HG03060 (cell line): ENCODE data around the gene KCNG4.
"Not testable (repeated sequence)": the region's sequence is repeated elsewhere in the genome, so short reads cannot be mapped to it uniquely, and the experiment has no call there.

Experiments
- ATAC-seq: cut with Tn5 transposase; IDR thresholded peaks from one replicate; pipeline ENCODE4 v1.9.1; 2021; ENCODE audit warnings: low read depth, moderate number of reproducible peaks; ENCODE audit not compliant: unreplicated experiment

KCNG4 gene

DNA sequence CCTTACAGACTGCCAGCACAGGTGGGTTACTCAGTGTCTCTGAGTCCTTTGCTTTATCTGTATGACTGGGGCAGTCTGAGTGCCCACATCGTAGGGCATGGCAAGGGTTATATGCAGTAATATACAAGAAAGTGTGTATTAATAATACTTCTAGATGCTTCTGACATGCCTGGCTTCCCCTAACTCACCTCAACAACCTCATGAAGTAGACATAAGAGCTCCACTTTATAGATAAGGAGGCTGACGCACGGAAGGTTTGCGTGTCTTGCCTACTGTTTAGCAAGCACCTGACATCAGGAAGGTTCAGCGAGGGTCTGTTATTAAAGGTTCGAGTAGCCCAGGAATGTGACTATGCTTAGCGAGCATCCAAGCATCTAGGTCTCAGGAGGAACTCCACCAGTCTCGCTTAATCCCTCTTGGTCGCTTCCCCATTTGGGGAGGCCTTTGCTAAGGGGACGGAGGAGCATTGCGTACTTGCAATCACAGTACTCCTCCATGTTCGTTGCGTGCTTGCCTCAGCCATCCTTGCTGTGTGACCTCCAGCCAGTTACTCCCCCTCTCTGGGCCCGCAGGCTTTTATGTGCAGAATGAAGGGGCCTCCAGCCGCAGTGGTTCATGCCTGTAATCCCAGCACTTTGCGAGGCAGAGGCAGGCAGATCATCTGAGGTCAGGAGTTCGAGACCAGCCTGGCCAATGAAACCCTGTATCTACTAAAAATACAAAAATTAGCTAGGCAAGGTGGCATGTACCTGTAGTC, 1.6 kb downstream of the KCNG4 start:
- no peak for ATAC-seq

DNA sequence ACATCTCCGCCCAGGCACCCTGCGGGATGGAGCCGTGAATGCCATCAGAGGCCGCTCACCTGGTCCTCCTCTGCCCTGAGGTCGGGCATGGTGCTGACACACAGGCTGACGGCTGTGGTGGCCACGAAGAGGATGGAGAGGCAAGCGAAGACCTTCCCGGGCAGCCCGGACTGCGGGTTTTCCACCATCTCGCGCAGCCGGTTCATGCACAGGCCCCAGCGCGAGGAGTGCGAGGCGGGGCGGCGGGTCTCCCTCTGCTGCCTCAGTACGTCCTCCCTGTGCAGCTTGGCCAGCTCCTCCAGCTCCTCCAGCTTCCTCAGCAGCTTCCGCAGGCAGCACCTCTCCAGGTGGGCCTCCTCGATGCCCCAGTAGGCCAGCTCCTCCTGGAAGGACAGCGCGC, 3.1 kb downstream of the KCNG4 start:
- no peak for ATAC-seq

DNA sequence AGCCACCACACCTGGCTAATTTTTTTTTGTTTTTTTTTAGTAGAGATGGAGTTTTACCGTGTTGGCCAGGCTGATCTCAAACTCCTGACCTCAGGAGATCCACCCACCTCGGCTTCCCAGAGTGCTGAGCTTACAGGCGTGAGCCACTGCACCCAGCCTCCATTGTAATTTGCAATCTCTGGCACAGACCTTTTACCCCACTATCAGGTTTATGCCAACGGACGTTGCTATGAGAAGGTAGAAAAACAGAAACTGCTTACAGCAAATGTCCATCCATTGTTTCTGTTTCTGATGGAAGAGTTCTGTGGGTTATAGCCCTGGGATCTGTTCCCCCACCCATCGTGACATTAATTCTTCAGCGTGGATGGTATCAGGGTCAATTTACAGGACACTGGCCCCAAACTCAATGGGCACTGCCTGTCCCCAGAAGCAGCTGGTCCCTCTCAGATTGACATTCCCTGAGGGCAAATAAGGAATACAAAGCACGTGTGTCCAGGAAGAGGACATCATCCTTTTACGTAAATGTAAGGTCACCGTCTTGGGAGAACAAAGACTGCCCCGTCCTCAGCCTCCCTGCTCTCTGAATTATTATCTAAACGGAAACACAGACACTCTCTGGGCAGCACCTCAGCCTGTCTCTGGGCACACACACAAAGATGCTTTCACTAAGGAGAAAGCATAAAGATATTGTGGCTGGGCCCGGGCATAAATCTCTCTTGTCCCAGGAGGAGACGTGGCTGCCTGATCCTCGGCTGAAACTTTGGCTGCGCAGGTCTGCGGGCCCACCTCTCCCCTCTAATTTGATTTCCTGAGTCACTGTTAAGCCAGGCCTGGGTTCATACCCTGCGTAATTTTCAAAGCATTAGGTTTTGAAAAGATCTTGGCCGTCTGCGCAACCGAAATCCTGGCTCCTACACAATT, 5.2 kb downstream of the KCNG4 start:
- no peak for ATAC-seq

DNA sequence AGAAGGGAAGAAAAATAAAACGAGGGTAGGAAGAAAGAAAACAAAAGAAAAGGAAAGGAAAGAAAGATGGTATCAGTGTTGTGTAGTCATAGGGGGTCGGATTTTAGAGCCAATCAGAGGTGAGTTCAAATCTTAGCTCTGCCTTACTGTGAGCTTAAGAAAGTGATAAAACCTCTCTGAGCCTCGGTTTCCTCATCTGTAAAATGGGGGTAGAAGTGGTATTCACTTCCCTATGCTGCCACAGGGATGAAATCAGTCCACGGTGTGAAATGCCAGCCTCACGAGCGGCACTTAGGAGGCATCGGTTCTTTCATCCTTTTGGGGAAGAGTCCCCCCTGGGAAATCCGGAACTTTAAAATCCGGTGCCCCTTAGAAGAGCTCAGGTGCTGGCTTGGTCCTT, 6.1 kb downstream of the KCNG4 start:
- no peak for ATAC-seq

DNA sequence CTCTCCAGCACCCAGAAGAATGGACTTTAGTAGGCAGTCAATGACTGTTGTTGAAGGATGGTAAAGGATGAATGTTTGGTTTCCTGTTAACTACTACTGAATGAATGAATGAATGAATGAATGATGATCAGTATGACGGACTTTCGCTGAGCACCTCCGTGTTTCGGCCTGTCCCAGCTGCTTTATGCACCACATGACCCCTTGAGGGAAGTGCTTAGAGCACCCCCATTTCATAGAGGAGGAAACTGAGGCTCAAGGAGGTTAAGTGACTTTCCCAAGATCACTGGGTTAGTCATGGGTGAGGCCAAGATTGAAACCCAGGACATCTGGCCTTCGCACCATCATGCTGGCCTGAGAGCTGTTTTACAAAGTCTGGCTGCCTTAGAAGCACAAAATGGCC, 6.8 kb downstream of the KCNG4 start:
- ATAC-seq, result no peak

DNA sequence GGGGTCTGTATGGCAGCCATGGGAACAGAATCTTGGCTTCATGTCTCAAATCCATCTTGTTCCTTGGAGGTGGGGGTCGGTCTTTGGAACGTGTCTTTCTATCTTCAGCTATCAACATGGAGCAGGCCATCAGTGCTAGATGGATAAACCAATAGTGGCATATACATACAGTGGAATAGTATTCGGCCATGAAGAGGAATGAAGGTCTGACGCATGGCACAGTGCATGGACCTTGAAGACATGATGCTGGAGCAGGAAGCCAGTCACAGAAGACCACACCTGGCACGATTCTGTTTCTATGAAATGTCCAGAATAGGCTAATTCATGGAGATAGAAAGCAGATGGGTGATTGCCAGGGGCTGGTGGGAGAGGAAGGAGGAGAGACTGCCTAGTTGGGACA, 7.8 kb downstream of the KCNG4 start:
- ATAC-seq, result no peak

DNA sequence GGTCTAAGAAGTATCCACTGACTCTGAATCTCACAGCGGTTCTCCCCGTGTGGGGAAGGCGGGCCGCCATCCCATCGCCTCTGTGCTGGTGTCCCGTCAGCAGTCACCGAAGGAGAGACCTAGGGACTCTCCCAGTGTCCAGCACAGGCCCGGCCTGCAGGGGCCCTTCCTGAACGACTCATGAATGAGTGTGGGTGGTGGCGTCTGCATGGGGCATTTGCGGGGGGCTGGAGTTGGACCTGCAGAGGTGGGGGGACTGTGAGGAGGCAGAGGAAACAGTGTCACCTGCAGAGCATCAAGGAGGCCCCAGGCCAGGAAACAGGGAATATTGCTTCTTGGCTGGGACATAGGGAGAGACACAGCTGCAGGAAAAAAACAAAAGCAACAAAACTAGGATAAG, 10.3 kb downstream of the KCNG4 start:
- ATAC-seq, result no peak

DNA sequence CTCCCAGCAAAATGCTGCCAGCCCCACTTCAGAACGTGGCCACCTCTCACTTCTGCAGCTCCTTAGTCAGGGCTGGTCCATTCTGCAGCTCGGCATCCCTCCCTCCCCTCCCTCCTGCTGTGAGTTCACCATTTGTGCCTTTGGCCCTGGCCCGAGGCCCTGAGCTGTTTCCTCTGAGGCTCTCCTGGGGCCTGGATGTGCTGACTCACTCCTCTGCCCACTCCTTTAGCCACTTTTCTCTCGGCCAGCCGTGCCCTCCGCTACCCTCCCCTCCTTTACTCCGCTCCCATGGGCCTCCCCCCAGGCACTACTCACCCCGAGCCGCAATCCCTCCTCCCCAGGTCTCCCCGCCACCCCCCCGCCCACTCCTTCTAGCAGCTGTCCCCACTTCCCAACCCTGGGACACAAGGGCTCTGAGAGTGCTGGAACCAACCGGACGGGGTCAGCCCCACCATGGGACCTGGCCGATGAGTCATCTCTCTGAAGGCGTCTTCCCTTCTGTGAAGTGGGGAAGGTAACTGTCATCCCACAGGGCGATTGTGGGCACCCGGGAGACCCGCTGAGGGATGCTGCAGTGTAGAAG, 11.5 kb downstream of the KCNG4 start:
- no peak for ATAC-seq

DNA sequence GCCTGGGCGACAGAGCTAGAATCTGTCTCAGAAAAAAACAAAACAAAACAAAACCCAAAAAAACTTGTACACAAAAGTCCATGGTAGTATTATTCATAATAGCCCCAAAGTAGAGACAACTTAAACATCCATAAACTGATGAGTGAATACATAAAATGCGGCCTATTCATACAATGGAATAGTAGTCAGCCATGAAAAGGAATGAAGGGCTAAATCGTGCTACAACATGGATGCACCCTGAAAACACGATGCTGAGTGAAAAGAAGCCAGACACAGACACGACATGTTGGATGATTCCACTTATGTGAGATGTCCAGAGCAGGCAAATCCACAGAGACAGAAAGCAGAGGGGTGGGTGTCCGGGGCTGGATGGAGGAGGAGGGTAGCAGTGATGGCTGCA, 12.3 kb downstream of the KCNG4 start:
- no peak for ATAC-seq

DNA sequence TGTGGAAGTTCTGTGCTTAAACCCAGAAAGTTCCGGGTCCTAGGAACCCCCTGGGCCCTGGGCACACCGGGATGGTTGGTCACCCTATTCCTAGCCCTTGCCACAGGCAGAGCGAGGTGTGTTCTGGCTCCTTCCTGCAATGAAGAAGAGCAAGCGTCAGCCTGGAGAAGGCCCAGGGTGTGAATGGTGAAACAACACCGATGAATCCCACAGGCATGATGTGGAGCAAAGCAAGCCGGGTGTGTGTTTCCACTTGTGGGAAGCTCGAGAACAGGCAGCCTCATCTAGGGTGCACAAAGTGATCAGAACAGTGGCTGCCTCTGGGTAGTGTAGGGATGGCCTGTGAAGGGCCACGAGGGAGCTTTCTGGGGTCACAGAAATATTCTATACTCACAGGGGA, 13.8 kb downstream of the KCNG4 start:
- ATAC-seq, result no peak

DNA sequence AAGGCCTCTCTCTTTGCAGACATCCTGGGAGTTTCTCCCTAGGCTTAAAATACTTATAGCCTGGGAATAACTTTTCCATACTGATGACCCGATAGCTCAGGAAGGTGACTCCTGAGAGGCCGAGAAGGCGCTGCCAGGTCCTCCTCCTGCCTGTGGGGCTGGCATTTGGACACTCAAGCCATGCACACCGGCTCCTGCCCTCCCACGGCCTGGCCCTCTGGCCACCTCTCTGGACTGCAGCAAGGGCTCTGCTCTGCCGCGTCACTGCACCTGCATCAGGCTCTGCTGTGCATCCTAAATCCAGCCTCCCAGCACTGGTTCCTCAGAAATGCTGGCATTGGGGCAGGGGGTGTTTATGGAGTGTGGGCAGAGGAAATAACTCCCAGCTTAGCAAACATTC, 14.2 kb downstream of the KCNG4 start:
- no peak for ATAC-seq

DNA sequence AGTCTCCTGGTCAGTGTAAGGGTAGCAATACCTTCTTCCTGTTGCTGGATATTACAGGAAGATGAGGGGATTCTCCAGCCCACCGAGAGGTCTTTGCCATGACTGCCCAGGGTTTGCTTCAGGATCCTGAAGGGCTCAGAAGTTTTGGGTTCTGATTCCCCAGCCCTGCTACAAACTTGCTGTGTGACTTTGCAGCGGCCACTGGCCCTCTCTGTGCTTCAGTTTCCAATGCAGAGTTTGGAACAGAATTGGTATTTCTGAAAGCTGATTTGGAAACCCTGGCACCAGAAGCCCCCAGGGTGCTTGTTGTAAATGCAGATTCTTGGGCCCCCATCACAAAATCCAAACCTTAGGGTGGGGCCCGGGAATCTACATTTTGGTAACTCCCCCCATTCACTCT, 14.7 kb downstream of the KCNG4 start:
- ATAC-seq, result no peak

DNA sequence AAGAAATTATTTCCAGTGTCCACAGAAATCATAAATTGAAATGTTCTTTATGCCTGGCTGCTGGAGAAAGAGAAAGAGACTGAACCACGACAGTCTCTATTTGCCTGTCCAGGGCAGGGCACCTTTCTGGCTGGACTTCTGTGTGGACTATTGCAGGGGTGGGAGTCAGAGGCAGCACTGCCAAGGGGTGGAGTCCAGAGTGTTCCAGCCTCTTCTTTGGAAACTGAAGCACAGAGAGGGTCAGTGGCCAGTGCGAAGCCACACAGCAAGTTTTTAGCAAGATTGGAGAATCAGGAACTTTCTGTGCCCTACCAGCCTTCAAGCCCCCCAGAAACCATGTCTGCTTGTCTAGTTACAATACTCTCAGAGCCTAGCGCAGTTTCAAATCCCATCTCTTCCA, 15.3 kb downstream of the KCNG4 start:
- ATAC-seq, result no peak

DNA sequence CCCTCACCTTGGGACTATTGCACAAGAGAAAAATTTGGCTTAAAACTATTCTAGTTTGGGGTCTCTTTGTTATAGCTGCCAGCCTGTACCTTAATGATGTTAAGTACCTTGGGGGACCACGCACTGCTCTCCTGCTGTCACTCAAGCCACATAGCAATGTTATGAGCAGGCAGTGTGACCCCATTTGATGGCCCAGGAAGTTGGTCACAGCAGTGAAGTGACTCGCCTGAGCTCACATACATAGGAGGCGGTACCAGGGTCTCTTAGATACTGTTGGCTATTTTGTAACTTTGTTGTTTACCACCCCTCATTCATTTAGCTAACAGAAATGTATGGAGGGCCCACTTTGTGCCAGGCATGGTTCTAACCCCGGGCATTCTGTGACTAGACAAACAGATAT, 16.4 kb downstream of the KCNG4 start:
- no peak for ATAC-seq

DNA sequence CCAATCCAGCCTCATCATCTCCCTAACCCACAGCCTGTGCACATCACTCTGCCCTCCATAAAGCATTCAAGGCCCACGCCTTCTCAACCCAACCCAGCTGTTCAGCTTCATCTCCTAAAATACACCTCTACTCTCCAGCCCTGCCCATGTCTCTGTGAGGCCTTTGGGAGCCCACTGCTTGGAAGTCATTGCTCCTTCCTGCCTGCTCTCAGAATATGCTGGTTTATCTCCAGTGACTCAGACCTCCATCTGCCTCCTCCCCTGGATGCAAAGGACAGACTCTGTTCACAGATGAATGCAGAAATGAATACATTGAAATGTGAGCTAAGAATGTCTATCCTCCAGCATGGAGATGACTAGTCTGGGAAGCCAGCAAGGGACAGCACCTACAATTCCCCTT, 19.0 kb downstream of the KCNG4 start:
- no peak for ATAC-seq

DNA sequence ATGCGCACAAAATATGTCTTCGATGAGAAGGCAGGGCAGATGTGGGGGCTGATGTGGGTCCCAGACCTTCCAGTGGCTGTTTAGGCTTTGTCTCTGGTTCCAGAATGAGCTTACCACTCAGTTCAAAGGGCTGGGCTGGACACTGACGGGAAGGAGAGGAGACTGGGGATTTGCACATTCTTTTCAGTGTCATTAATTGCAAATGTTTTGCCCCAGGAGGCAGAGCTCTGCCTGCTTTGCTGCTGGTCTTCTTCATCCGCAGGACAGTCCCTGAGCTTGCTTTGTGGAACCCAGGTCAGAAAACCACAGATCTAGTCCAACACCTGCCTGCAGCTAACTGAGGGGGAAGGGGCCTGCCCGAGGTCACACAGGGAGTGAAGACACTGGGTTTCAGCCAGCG, 20.9 kb downstream of the KCNG4 start:
- ATAC-seq, result no peak

DNA sequence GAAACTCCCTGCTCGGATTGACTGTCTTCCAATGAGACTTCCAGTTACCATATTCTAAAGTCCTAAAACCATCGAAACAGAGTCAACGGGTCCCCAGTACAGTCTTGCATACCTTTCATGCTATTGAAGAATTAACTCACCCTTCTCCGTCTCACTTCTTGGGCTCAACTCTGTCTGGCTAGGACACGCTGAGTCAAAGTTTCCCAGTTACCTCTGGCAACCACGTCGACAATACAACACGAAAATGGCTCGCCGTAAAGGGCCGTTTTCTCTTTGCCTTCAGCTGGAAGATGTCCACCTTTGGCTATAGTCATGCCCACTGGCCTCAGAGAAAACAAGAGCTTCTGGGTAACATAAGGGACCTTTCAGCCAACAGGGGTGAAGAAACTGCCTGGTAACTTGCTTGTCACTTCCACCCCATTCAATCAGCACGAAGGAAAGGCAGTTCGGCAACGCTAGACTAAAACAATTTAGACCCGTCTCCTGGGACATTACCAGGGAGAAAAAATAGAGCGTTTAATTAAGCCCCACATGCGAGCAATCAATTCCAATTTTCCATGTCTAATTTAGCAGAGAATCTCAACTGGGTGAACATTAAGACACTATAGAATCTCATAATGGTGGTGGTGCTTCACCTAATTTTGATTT, 21.5 kb downstream of the KCNG4 start:
- no peak for ATAC-seq

DNA sequence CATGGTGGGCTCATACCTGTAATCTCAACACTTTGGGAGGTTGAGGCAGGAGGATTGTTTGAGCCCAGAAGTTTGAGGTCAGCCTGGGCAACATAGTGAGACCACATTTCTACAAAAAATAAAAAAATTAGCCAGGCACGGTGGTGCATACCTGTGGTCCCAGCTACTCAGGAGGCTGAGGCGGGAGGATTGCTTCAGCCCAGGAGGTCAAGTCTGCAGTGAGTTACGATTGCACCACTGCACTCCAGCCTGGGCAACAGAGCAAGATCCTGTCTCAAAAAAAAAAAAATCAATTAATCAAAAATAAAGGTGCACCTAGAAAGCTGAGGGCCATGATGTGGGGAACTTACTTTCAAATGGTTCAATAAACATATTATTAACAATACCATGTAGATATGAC, 23.7 kb downstream of the KCNG4 start:
- ATAC-seq, result not testable (repeated sequence)

DNA sequence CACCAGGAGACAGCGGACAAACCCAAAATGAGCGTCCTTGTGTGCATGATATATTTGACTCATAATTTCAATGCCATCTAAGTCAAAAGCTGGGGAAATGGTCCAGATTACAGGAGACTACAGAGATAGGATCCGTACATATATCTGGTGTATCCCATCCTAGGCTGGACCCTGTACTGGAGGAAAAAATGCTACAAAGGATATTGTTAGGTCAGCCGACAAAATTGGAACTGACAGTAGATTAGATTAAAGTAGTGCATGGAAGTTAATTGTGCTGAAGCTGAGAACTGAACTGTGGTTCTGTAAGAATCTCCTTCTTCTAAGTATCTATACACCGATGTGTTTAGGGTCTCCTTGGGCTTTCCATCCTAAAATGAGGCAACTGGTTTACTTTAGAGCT, 24.3 kb downstream of the KCNG4 start:
- no peak for ATAC-seq

DNA sequence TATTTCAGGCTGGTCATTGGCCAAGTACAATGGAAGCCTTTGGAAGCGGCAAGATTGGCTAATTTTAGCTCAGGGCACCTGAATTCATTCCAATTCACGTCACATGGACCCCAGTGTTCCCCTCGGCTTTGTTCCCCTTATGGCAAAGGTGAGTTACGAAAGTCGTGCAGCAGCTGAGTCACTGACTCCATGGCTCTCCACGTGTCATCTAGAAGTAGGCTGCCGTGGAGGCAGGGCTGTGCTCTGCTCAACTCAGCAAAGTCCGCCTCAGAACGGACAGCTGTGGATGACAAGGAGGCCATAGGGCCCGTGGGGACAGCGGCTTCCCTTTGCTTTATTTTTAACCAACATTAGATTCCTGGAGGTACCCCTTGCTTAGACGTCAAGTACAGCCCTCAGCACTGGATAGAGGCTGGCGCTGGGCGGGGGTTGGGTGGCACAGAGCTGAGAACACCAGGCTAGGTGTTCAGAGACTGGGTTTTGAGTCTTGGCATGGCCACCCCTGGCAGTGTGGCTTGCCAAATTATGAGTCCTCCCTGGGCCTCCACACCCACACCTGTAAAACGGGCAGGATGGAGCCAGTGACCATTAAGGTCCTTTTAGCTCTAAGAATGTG, 25.3 kb downstream of the KCNG4 start:
- ATAC-seq, result no peak

DNA sequence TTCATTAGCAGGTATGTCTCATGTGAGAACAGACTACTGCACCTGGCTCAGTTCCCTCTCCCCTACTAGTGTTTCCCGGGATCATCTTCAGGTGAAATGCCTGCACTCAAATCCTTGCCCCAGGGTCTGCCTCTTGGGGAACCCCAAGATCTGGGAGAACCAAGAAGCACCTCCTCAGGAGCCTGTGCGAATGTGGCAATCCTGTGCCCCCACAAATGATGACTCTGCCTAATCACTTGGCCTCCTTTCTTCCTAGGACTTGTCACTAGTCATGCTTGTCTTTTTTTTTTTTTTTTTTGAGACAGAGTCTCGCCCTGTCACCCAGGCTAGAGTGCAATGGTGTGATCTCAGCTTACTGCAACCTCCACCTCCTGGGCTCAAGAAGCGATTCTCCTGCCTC, 27.2 kb downstream of the KCNG4 start:
- ATAC-seq, result no peak
